Mesothelial cell of epicardium (in vitro differentiated cells): ENCODE results near the gene REXO1. TPM values are rescaled to one million over a fixed set of nuclear protein-coding genes. Genes with fewer than 3 reads are reported as not detected.
"Not testable (repeated sequence)": the region's sequence is repeated elsewhere in the genome, so short reads cannot be mapped to it uniquely, and the experiment has no call there.

Experiments used
- DNase-seq, 2 experiments: peaks; one replicate each; pipeline ENCODE4 v3.0.0; 2021; ENCODE audit warnings: low spot score in 2 of 2; ENCODE audit not compliant: unreplicated experiment in 2 of 2
- H3K27ac Mint-ChIP-seq: 2 replicates; pipeline ENCODE4 v1.8.0; 2021; ENCODE audit warnings: mixed read lengths
- H3K27me3 Mint-ChIP-seq: 2 replicates; pipeline ENCODE4 v1.8.0; 2021; ENCODE audit warnings: low read depth, mixed read lengths
- H3K36me3 Mint-ChIP-seq: 2 replicates; pipeline ENCODE4 v1.8.0; 2021; ENCODE audit warnings: mixed read lengths
- H3K4me1 Mint-ChIP-seq: 2 replicates; pipeline ENCODE4 v1.8.0; 2021; ENCODE audit warnings: mixed read lengths
- H3K4me3 Mint-ChIP-seq: 2 replicates; pipeline ENCODE4 v1.8.0; 2021; ENCODE audit warnings: mild to moderate bottlenecking, moderate library complexity, mixed read lengths
- H3K9me3 Mint-ChIP-seq: 2 replicates; pipeline ENCODE4 v1.8.0; 2021; ENCODE audit warnings: mixed read lengths
- CTCF ChIP-seq: fragments of 200-600 bp; sonication (generic); IDR thresholded peaks from one replicate; pipeline ENCODE4 v1.5.0; 2021; ENCODE audit warnings: antibody characterized with exemption; ENCODE audit not compliant: unreplicated experiment
- total RNA-seq: library from RNA; stranded (reverse); gene quantifications from 3 replicates; pipeline ENCODE4 v1.2.1, GENCODE V29; 2021

The REXO1 gene
- total RNA-seq, 1 donor from 2014 or later = 46.6 TPM

GRCh38 chr19:1888385-1888784 is 40.1 kb upstream of the REXO1 start:
- TF ChIP-seq CTCF = no peak
- DNase-seq = no peak
- Mint-ChIP-seq H3K4me1 (peaks cover 23% of the 10 kb centered on the region), H3K27ac (no peak overlapping the region), H3K4me3 (no peak overlapping the region), H3K27me3 (no peaks in the 10 kb centered on the region), H3K9me3 (no peaks in the 10 kb centered on the region), H3K36me3 (no peaks in the 10 kb centered on the region)

GRCh38 chr19:1886360-1886759 is 38.1 kb upstream of the REXO1 start:
- H3K27ac Mint-ChIP-seq, DNase-seq, H3K4me3 Mint-ChIP-seq, H3K9me3 Mint-ChIP-seq, H3K36me3 Mint-ChIP-seq, H3K27me3 Mint-ChIP-seq: not testable (repeated sequence)
- peaks cover 37% of the 10 kb centered on the region for H3K4me1 Mint-ChIP-seq

DNA sequence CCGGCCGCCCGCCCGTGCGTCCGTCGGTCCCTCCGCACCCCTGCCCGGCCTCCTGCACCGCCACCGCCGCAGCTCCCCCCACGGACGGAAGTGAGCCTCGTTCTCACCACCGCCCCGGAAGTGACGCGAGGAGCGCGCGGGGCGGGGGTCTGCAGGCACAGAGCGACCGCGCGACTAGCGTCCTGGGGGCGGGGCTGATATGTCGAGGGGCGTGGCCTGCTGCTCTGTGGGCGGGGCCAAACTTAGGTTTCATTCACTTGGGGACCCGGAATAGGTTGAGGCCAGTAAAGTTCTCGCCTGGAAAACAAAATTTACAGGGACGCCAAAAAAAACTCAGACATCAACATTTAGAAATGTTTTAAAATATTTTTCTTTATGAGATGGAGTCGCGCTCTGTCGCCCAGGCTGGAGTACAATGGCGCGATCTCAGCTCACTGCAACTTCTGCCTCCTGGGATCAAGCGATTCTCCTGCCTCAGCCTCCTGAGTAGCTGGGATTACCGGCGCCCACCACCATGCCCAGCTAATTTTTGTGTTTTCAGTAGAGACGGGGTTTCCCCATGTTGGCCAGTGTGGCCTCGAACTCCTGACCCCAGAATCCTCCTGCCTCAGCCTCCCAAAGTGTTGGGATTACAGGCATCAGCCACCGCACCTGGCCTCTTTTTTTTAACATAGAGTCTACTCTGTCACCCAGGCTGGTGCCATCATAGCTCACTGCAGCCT is 37.3 kb upstream of the REXO1 start, which contains the start of gene ABHD17A:
TSS of gene ABHD17A (minus strand) at position 99 of the 722 bp plus-strand sequence. CDS start 3,930 bp downstream, outside the sequence.
- not testable (repeated sequence) for H3K9me3 Mint-ChIP-seq, H3K27me3 Mint-ChIP-seq, H3K36me3 Mint-ChIP-seq
- H3K4me1 Mint-ChIP-seq = peaks cover 37% of the 10 kb centered on the region
- peak; percentile 92 to 95 for DNase-seq
- peak within 1 kb of the TSS; percentile 96 for H3K27ac Mint-ChIP-seq
- peak within 1 kb of the TSS; percentile 95 for H3K4me3 Mint-ChIP-seq

DNA sequence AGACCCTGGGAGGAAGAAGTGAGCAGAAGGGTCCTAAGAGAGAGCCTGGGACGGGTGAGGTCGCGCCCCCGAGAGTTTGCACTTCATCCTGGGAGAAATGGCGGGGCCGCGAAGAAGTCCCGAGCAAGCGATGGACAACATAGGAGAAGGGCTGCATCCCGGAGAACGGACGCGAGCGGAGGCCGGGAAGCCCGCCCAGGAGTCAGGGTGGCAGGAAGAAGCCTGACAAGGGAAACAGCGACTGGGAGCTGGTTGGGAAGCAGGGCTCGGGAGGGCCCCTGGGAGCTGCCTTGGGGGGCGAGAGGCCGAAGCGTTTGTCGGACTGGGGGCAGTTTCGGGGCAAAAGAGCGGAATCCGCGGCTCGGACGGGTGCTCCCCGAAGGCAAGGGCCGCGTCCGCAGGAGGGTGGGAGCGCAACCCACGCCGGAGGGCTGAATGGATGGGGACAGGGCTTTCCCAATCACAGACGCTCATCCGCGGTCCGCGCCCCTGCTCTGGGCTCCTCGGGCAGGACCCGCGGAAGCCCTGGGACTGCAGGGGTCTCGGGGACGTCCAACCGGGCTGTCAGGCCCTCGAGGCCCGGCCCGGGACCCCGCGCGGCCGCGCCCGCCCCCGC is 36.5 kb upstream of the REXO1 start:
- Mint-ChIP-seq H3K36me3 (no peaks in the 10 kb centered on the region), H3K27ac (peak overlapping the region; percentile 96), H3K4me3 (peak overlapping the region; percentile 95), H3K27me3 (no peaks in the 10 kb centered on the region), H3K9me3 (no peaks in the 10 kb centered on the region), H3K4me1 (peaks cover 37% of the 10 kb centered on the region)
- TF ChIP-seq CTCF = no peak
- no peak for DNase-seq

DNA sequence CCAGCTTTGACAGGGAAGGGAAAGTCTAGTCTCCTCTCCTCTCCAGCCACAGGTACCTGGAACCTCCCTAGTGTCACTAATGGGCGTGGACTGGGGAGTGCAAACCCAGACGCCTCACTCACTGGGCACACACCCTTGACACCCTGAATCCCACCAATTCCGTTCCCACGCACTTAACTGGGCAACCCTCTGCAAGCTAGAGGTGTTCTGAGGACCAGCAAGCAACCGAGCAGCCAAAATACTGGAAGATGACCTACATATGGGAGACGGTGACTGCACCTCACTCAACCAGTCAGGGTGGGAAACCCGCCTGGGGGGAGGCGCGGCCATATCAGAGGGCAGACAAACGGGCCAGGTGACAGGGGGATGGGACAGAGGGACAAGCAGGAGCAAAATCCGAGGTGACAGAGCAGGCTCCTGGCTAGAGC is 36.0 kb upstream of the REXO1 start:
- Mint-ChIP-seq H3K4me3 (peak overlapping the region; percentile 95), H3K9me3 (no peaks in the 10 kb centered on the region), H3K27me3 (no peaks in the 10 kb centered on the region), H3K27ac (peak overlapping the region; percentile 96), H3K36me3 (no peaks in the 10 kb centered on the region), H3K4me1 (peaks cover 37% of the 10 kb centered on the region)
- TF ChIP-seq CTCF = no peak
- no peak for DNase-seq

- no peak for TF ChIP-seq CTCF
- Mint-ChIP-seq H3K9me3 (no peaks in the 10 kb centered on the region), H3K4me3 (peak overlapping the region; percentile 95), H3K27me3 (no peaks in the 10 kb centered on the region), H3K27ac (peak overlapping the region; percentile 96), H3K36me3 (no peaks in the 10 kb centered on the region), H3K4me1 (peaks cover 37% of the 10 kb centered on the region)
- no peak for DNase-seq
Measured at GRCh38 chr19:1883784-1884183, 35.5 kb upstream of the REXO1 start.
